ENCODE measurements around the gene PEAK1. TPM values are rescaled to one million over a fixed set of nuclear protein-coding genes. Genes with fewer than 3 reads are reported as not detected.

The PEAK1 gene
- total and polyA plus RNA-seq, 2 experiments from 2014 or later: 7.8 to 34.1 TPM

- TF ChIP-seq ZNF462 (CRISPR knock-in tag; IDR thresholded peaks at IDR 0.05) (no peak), REST (IDR thresholded peaks at IDR 0.05; ENCODE audit: unreplicated experiment) (no peak), EZH2 (IDR thresholded peaks at IDR 0.05; ENCODE audit: low read depth, unreplicated experiment) (no peak), JUNB (IDR thresholded peaks at IDR 0.05; ENCODE audit: unreplicated experiment) (no peak), NANOG (IDR thresholded peaks at IDR 0.05; ENCODE audit: borderline replicate concordance) (no peak), ETS1 (IDR thresholded peaks at IDR 0.05) (no peak), POLR2AphosphoS5 (IDR thresholded peaks at IDR 0.05; ENCODE audit: low read depth) (no peak), CREB1 (CRISPR knock-in tag; IDR thresholded peaks at IDR 0.05; ENCODE audit: low read depth) (no peak), ZNF114 (CRISPR knock-in tag; IDR thresholded peaks at IDR 0.05) (no peak)
Observed at GRCh38 chr15:77143616-77144015, 276.3 kb downstream of the PEAK1 start (continued).
